Raji (cell line): Measurements from ENCODE around the gene MYL7.

ENCODE experiments used
- POLR2A ChIP-seq: IDR thresholded peaks from 2 replicates; pipeline ENCODE4 v1.6.1; 2011; ENCODE audit warnings: low read depth, low read length, control low read depth; ENCODE audit not compliant: insufficient read depth

The MYL7 gene, protein sequence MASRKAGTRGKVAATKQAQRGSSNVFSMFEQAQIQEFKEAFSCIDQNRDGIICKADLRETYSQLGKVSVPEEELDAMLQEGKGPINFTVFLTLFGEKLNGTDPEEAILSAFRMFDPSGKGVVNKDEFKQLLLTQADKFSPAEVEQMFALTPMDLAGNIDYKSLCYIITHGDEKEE

DNA sequence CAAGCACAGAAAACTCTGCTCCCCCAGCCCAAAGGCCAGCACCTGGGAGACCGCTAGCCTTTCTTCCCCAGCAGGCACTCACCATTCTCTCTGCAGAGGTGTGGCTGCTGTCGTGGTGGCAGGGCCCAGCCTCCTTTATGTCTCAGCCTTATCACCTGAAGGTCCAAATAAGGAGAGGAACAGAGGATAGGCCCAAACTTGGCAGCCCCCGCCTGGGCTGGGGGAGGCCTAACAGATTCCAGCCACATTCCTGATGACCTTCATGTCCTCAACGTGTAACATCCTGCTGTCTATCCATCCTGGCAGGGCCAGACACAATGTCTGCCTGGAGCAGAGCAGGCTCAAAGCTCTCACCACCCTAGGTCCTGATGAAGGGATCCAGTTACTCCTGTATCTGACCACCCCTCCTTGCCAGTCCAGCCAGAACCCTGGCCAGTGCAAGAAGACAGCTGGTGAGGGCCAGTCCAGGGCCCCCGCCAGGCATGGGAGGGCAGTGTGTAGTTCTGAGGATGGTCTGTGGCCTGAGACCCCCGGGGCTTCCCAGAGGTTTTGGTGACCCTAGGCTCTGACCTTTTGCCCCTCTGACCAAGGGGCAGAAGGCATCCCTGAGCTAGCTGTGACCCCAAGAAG is at the start of gene MYL7:
TSS of gene MYL7 (minus strand) at position 112 of the 630 bp plus-strand sequence. CDS start at position 85, 27 bp downstream.
- no peak for TF ChIP-seq POLR2A

DNA sequence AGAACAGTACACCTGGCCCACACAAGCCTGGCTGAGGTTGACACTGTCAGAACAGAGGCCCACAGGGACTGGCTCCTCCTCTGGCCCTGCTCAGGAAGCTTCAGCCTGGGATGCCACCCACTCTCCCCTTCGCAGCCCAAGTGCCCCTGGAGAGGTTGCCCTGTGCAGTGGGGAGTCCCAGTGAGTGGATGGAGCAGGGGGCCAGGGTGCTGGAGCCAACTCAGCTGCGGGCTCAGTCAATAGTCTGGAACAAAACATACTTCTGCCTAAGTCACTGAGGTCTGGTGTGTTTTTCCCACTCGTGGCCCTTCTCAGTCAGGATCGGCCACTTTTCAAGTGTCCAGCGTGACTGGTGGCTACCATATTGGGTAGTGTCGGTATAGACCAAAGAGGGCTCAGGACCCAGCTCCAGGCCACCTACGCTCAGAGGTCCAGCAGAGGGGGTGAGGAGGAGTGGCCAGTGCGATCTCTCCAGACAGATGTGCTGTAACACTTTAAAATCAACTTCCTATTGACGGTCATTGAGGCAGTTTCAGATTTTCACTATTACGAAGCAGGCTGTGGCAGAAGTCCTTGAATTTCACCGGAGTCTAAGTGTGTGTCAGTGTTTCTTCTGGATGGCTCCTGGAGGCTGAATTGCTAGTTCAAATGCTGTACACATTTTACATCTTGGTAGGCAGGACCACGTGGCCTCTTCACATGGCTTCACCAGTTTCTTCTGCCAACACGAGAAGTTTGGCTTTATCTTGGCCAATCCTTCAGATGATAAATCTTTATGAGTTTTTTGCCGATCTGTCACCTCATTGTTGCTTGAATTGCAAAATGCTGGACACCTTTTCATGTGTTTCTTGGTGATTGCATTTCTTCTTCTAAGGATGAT is 49.1 kb upstream of the MYL7 start:
- TF ChIP-seq POLR2A = no peak

DNA sequence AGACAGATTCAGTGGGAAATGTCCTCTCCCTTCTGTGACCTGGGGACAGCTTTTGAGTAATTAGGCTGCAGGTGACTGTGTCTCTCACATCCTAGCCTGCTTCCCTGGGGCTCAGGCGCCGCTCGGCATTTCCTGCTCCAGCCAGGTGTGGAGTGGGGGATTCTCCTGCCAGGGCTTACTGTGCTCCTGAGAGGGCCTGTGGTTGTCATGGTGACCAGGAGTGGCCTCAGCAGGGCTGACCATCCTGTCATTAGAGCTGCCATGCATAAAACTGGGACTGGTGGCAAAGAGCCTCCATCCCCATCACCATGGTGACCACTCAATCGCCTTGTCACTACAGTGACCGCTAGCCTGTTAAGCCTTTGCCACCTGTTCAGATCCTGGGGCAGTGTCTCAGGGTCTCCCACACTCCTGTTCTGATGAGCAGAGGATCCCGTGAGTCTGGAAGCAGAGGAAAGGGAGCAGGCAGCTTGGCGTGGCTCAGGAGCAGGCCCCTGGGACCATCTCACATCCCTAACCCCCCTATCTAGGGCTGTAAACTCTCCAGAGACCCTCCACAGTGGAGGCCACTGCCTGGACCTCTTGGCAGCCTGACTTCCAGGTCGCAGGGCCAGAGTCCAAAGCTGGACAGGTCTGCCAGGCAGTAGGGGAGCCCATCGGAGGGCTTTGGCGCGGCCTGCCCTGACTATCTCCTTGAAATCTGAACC is 48.3 kb upstream of the MYL7 start, which contains the start of gene GCK:
TSS of gene GCK (minus strand) at position 154 of the 707 bp plus-strand sequence. CDS start 486 bp downstream, outside the sequence.
- no peak for TF ChIP-seq POLR2A

DNA sequence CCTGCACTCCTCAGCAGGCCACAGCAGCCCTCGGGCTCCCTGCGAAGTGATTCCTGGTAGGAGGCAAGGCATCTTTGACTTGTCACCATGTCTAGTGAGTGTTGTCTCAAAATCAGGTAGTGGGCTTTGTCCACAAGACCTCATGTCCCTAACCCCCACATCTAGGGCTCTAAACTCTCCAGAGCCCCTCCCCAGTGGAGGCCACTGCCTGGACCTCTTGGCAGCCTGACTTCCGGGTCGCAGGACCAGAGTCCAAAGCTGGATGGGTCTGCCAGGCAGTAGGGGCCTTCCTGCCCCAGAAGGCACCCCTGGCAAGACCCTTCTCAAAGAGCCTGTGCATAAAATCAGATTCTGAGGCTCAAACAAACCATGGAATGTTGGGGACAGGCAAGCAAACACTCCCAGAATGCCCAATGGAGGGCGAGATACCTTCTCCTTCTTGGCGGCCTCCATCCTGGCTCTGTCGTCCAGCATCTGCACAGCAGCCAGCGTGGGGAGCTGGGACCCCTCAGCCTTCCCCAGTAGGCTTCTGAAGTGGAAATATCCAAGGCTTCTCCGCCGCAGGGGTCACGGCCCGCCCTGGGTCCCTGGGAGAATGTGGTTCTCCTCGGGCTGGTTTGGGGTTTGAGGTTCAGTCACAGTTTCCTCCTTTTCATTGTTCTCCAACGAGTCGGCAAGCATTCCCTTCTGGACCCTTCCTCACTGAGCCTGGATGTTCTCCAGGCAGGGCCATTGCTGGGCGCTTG is 47.5 kb upstream of the MYL7 start:
- TF ChIP-seq POLR2A = no peak

DNA sequence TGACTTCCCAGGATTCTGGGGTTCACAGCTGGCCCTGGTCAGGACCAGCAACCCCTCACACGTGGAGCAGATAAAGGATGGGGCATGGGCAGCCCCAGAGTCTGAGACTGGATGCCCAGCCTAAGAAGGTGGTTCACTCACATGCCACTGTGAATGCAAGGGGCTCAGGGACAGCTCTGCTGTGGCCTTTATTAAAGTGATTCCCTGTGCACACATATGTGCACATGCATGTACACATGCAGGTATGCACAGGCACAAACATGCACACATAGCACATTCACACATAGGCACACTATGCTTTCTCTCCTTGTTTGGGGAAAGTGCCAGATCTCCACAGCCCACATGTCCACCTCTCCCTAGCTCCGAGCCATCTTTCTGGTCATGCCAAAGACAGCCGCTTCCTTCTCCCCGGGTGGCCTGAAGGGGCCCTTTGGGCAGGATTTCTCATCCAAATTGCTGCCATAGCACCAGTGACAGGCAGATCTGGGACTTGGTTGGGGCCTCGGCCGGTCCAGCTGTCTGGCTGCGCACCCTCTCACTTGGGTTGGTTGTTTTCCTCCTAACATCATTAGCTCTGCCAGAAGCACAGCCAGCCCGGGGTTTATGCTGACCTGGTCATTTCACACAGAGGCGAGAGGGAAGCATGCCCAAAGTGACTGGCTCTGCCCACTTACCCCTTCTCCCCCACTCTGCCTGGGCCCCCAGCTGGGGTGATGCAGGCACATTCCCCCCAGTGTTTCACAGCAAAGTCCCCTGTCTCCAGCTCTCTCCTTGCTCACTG is 46.7 kb upstream of the MYL7 start:
- TF ChIP-seq POLR2A = no peak

DNA sequence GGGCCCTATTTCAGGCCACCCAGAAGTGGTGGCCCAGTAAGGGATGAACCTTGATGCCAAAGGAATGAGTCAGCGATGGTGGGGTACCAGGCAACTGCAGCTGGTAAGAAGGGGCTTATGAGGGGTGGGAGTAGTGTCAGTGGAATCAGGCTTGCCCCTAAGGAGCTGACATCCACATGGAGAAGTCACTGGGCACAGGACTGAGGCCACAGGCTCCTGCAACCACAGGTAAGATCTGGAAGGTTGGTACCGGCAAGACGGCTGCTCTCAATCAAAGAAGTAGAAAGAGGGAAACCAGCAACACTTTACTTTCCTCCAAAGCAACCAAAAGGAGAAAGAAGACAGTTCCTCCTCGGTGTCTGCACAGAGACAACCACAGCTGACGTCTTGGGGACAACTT is 45.6 kb upstream of the MYL7 start:
- no peak for TF ChIP-seq POLR2A

DNA sequence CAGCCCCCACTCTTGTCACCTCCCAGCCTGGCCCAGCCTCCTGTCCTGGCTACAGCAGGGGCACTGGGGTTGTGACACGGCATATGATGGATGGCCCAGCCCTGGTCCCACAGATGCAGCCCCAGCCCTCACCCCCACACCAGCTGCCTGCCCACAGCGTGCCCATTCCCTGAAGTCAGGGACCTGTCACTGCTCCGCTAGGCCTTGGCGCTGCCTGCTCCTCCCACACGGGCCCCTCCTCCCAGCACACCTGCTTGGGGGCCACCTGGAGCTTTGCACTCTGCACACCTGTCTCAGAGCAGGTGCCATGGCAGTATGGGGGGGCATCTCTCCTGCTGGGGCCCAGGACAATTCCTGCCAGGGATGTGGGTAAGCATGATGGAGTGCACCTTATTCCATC is 44.6 kb upstream of the MYL7 start:
- no peak for TF ChIP-seq POLR2A

DNA sequence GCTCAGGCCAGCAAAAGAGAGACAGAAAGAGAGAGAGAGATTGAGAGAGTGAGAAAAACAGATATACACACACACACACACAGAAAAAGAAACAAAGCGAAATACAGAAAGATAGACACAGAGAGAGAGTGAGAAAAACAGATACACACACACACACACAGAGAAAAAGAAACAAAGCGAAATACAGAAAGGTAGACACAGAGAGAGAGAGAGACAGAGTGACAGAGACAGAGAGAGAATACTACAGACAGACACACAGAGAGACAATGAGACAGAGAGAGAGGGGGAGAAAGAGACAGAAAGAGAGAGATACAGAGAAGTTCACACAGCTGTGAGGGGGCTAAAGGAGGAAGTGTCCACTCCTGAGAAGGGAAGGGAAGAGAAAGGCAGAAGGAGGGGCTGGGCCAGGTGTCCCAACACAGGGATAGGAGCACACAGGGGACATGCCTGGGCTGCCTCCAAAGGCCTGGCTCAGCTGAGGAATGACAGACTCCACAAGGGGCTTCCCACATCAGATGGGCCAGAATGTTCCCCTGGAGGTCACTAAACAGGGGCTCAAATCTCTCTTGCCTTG is 43.8 kb upstream of the MYL7 start:
- TF ChIP-seq POLR2A = no peak

DNA sequence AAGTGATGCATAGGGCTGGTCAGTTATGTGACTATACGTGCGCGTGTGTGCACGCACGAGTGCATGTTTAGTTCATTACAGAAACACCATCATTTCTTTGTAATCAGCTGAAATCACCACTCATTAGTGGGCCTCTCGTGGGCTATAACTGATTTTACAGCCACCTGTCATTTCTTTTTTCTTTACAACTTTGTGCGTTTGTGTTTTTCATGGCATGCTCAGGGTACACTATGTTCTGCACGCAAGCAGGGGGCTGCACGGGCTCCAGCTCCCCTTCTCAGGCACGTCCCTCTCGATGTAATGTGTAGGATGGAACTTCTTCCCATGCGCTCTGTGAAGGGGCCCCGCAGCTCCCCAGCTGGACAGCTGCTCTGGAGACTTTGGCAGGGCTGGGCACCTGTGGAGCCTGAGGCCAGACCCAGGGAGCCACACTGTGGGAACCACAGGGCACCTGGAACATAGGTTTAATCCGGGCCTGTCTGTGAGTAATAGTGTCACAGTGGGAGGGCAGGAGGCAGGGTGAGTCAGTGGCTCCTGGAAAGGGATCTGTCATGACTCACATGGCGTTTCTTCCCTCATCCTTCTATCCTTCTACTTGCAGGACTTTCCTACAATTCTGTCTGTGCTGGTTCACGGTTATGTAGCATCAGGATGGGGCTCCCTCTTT is 43.2 kb upstream of the MYL7 start:
- no peak for TF ChIP-seq POLR2A

DNA sequence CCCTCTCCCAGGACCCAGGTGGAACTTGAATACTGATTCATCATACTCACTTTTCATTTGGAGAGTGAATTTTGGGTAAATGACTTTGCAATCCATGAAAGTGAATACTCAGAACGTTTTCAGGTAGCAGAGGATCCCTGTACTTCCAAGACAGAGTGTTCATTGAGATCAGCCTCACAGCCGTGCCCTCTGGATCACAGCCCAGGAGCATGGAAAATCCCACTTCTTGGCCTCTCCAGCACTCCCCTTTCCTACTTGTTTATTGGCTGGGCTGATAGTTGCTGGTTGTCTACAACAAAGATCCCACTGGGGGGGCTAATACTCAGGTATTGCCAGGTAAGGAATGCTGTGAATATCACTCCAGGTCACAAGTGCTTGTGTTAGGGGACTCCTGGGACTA is 42.3 kb upstream of the MYL7 start:
- TF ChIP-seq POLR2A = no peak

DNA sequence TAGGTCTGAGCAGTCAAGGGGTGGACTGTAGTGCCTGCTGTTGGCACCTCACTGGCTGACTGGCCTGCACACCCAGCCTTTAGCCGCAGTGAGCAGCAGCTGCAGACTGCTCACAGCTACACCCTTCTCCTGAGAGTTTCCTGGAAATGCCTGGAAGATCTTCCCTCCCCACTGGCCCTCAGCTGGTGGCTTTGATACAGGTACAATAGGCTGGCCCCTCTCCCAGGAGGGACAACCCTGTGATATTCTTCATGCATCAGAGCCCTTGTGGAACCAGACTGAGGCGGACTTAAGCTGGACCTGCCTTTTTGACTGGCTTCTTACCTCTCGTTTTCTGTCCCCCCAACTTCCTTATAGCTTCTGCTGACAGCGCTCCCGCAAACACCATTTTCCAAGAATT is 41.7 kb upstream of the MYL7 start:
- TF ChIP-seq POLR2A = no peak

DNA sequence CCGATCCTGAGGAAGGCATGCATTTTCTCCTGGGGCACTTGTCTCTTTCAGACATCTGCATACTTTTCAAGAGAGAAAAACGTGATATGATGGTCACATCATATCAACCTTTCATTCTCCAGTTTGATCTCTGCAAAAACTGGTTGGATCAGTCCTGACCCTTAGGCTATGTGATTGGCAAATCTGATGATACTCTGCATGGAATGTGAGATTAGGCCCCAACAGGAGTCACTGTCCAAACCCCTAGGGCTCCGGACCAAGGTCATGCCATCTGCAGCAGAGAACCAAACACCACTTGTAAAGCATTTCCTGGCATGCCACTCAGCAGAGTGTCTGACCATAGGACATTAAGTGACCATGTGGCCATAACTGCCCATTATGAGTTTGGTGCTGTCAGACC is 39.5 kb upstream of the MYL7 start:
- TF ChIP-seq POLR2A = no peak

DNA sequence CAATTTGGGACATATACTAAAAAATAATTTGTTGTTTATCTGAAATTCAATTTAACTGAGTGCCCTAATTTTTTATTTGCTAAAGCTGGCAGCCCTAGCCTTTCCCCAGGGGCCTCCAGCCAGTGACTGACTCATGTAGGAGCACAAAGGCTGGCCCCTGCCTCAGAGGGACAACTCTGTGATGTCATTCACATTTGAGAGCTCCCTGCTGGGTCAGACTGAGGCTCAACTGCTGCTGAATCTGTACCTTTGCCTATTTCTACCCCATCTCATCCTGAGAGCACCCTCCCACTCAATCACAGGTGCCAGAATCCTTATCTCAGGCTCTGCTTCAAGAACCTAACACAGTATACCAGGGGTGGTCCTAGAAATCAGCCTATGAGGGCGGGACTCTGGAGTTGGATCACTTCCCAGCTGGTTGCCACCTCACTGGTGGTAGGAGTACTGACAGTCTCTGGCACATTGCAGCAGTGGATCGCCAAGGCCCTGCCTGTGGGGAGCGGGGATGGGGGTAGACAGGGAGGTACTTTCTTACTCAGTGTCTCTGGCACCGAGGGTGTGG is 36.5 kb upstream of the MYL7 start:
- TF ChIP-seq POLR2A = no peak
